Prostate gland (tissue), 2 donors: ENCODE data around the gene TNRC18. TPM values are rescaled to one million over a fixed set of nuclear protein-coding genes. Genes with fewer than 3 reads are reported as not detected.

ENCODE experiments used
- DNase-seq: peaks from one replicate; pipeline ENCODE4 v3.0.0-alpha.2; 2019; ENCODE audit warnings: low spot score
- H3K27ac ChIP-seq, 2 donors: fragments of 200-600 bp; sonication (generic); 2 replicates each; pipeline ENCODE4 v1.5.1; 2017 to 2019
- H3K27me3 ChIP-seq: fragments of 200-600 bp; sonication (generic); replicated peaks from 2 replicates; pipeline ENCODE4 v1.5.1; 2019; ENCODE audit not compliant: insufficient read depth
- H3K36me3 ChIP-seq, 2 donors: fragments of 200-600 bp; sonication (generic); 1 replicate in 1 of 2; 2 replicates in 1 of 2; pipeline versions ENCODE4 v1.5.1 to v1.8.1; 2017 to 2019
- H3K4me1 ChIP-seq: fragments of 200-600 bp; sonication (generic); replicated peaks from 2 replicates; pipeline ENCODE4 v1.5.1; 2019
- H3K4me3 ChIP-seq, 2 donors: fragments of 200-600 bp; sonication (generic); 2 replicates each; pipeline ENCODE4 v1.5.1; 2017 to 2019
- H3K9me3 ChIP-seq: fragments of 200-600 bp; sonication (generic); 2 replicates; pipeline ENCODE4 v1.5.1; 2017
- POLR2A ChIP-seq: fragments of 450-650 bp; IDR thresholded peaks from one replicate; pipeline ENCODE4 v1.6.1; 2016; ENCODE audit warnings: antibody characterized with exemption, mild to moderate bottlenecking
- POLR2AphosphoS5 ChIP-seq: sonication (generic); formaldehyde crosslinking; IDR thresholded peaks from one replicate; pipeline ENCODE4 v1.6.1; 2017; ENCODE audit warnings: antibody characterized with exemption
- WGBS: methylation state at CpG from one replicate; pipeline ENCODE4 v1.1.5; 2018; 5-methylcytosine and 5-hydroxymethylcytosine counted together
- intact Hi-C: fragments of 100-400 bp; cut with DNase I; formaldehyde crosslinking; loops from one replicate; pipeline ENCODE4 v1.14.2; 2022
- total RNA-seq, 2 donors: library from RNA; depleted of rRNA; stranded (reverse); fragments of >200 nt; gene quantifications; one replicate each; pipeline ENCODE4 v1.1.0, GENCODE V29; 2016
- TF ChIP-seq, protein P1 (sequence below), 4 experiments: fragments of 200-600 bp in 2 of 4; fragments of 450-650 bp in 2 of 4; sonication (generic) in 2 of 4; IDR thresholded peaks; 1 replicate in 3 of 4; 2 replicates in 1 of 4; pipeline ENCODE4 v1.5.1; 2016 to 2019; ENCODE audit warnings: antibody characterized with exemption in 4 of 4, mild to moderate bottlenecking in 2 of 4, moderate library complexity in 2 of 4

The TNRC18 gene
- total RNA-seq, 2 donors from 2014 or later: 138 to 290 TPM

DNA sequence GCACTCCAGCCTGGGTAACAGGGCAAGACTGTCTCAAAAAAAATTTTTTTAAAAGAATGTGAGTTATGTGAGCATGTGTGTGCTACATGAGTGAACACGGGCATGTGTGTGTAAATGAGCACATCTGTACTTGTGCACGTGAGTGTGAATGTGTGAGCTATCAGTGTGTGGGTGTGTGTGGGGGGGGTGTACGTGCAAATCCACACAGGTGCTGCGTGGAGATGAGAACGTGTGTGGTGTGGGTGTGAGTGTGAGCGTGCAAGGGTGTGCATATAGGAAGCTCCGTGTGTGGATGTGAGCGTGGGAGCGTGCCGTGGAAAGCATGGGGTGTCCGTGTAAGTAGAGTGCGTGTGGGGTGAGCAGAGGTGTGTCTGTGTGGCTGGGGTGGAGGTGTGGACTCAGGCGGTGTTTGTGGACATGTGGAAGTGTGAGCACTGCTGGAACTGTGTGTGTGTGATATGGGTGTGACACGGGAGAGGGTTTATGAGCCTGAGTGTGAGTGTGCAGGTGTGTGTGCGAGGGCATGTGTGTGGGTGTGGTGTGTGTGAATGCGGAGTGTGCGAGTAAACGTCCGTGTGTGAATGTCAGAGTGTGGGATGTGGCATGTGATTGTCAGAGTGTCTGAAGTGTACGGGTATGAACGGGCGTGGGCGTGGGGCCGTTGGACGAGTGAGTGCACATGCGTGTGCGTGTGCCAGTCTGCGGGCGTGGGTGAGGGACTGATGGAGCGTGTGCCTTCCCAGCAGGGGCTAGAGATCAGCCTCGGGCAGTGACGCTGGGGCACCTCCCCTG lies 45.9 kb upstream of the TNRC18 start:
- TF ChIP-seq POLR2A (no peak), POLR2AphosphoS5 (no peak)
- TF ChIP-seq, protein P1, sequence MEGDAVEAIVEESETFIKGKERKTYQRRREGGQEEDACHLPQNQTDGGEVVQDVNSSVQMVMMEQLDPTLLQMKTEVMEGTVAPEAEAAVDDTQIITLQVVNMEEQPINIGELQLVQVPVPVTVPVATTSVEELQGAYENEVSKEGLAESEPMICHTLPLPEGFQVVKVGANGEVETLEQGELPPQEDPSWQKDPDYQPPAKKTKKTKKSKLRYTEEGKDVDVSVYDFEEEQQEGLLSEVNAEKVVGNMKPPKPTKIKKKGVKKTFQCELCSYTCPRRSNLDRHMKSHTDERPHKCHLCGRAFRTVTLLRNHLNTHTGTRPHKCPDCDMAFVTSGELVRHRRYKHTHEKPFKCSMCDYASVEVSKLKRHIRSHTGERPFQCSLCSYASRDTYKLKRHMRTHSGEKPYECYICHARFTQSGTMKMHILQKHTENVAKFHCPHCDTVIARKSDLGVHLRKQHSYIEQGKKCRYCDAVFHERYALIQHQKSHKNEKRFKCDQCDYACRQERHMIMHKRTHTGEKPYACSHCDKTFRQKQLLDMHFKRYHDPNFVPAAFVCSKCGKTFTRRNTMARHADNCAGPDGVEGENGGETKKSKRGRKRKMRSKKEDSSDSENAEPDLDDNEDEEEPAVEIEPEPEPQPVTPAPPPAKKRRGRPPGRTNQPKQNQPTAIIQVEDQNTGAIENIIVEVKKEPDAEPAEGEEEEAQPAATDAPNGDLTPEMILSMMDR (IDR thresholded peaks at IDR 0.05): no peak
- intact Hi-C loops: no loop called here
- no peak for DNase-seq
- no peak overlapping the region for H3K4me3 ChIP-seq
- no peaks in the 10 kb centered on the region for H3K27me3 ChIP-seq
- no peaks in the 10 kb centered on the region for H3K9me3 ChIP-seq
- no peak overlapping the region for H3K27ac ChIP-seq
- H3K36me3 ChIP-seq: no peaks in the 10 kb centered on the region
- WGBS: 84% methylated on average over 31 of the region's 32 CpGs
- H3K4me1 ChIP-seq: no peaks in the 10 kb centered on the region

DNA sequence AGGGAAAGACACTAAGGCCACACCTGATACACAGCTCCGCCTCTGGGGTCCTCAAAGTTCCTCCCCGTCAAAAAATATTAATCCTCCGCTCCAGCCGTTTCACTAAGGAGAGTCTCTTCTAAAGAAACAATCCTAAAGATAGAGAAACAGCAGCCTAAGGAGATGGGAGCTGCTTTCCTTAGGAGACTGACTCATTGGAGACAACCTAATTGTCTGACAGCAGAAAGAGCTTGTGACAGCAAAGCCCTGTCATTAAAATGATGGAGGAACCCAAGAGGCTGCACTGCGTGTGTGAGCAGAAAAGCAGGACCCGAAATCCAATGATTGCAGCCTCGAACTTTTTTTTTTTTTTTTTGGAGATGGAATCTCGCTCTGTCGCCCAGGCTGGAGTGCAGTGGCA lies 44.0 kb upstream of the TNRC18 start:
- H3K27ac ChIP-seq: no peak overlapping the region
- intact Hi-C loops: no loop called here
- no peak overlapping the region for H3K4me3 ChIP-seq
- no peaks in the 10 kb centered on the region for H3K9me3 ChIP-seq
- 77% methylated on average over 9 of the region's 9 CpGs for whole genome bisulfite sequencing
- DNase-seq: no peak
- H3K4me1 ChIP-seq: no peaks in the 10 kb centered on the region
- TF ChIP-seq POLR2AphosphoS5 (no peak), POLR2A (no peak)
- TF ChIP-seq, protein P1 (IDR thresholded peaks at IDR 0.05): no peak
- H3K36me3 ChIP-seq: no peaks in the 10 kb centered on the region
- no peaks in the 10 kb centered on the region for H3K27me3 ChIP-seq

DNA sequence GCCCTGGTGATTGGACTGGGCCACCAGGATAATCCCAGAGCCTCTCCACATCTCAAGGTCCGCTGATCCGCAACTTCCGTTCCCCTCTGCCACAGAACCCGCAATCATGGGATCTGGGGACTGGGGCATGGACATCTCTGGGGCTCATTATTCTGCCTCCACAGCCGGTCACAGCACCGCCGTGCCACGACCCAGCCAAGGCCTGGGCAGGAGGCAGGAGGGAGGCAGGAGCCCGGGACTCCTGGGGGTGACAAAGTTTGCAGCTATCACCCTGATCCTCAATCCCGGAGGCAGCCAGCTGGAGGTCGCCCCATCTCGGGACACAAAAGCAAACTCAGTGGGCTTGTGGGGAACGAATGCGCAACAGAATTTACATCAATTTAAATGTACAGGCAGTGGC lies 42.9 kb upstream of the TNRC18 start:
- intact Hi-C loops: no loop called here
- TF ChIP-seq POLR2AphosphoS5: no peak
- H3K4me1 ChIP-seq: no peaks in the 10 kb centered on the region
- DNase-seq: no peak
- no peak overlapping the region for H3K4me3 ChIP-seq
- H3K9me3 ChIP-seq: no peaks in the 10 kb centered on the region
- no peaks in the 10 kb centered on the region for H3K36me3 ChIP-seq
- no peak overlapping the region for H3K27ac ChIP-seq
- WGBS: 95% methylated on average over 14 of the region's 14 CpGs
- no peaks in the 10 kb centered on the region for H3K27me3 ChIP-seq

DNA sequence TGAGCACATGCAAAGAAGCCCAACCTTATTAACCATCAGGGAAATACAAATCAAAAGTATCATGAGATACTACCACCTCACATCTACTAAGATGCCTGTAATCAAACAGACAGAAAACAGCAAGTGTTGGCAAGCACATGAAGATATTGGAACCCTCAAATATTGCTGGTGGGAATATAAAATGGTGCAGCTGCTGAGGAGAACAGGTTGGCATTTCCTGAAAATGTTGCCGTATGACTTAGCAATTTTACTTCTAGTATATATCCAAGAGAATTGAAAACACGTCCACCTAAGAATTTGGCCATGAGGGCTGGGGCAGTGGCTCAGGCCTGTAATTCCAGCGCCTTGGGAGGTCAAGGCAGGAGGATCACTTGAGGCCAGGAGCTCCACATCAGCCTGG lies 39.4 kb upstream of the TNRC18 start:
- Histone ChIP-seq H3K36me3 (no peaks in the 10 kb centered on the region), H3K9me3 (no peaks in the 10 kb centered on the region), H3K4me3 (no peak overlapping the region), H3K4me1 (no peaks in the 10 kb centered on the region), H3K27ac (no peak overlapping the region), H3K27me3 (no peaks in the 10 kb centered on the region)
- DNase-seq: no peak
- intact Hi-C loops: no loop called here
- no peak for TF ChIP-seq POLR2AphosphoS5
- TF ChIP-seq, protein P1 (IDR thresholded peaks at IDR 0.05): no peak
- no peak for TF ChIP-seq POLR2A
- WGBS: 57% methylated on average over 3 of the region's 3 CpGs

DNA sequence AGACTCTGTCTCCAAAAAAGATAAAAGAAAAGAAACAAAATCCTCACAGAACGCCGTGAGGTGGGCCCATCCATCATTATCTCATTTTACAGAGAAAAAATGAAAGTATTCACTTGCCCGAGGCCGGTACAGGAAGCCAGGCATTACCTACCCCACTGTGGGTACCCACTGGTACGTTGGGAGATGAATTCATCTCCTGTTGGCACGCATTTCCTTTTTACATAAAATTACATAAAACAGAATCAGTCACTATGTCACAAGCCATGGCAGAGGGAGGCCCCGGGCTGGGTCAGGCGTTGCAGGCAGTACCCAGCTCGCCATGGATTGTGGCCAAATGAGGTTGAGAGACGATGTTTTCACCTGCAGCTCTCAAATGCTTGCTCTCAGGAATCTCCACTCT lies 38.6 kb upstream of the TNRC18 start:
- Histone ChIP-seq H3K36me3 (no peaks in the 10 kb centered on the region), H3K27ac (no peak overlapping the region), H3K9me3 (no peaks in the 10 kb centered on the region), H3K27me3 (no peaks in the 10 kb centered on the region), H3K4me1 (no peaks in the 10 kb centered on the region), H3K4me3 (no peak overlapping the region)
- intact Hi-C loops: no loop called here
- TF ChIP-seq POLR2A (no peak), POLR2AphosphoS5 (no peak)
- TF ChIP-seq, protein P1 (IDR thresholded peaks at IDR 0.05): no peak
- WGBS: 80% methylated on average over 10 of the region's 10 CpGs
- no peak for DNase-seq
